ENCODE measurements around the gene NASP.

NASP gene

GRCh38 chr1:45574105-45574626 lies 9.7 kb upstream of the NASP start:
- no peaks in the 10 kb centered on the region for H3K9me3 ChIP-seq (ENCODE audit: control insufficient read depth, low read length)
- H3K9ac ChIP-seq, result no peak overlapping the region
- no peaks in the 10 kb centered on the region for H3K79me2 ChIP-seq
- H2AFZ ChIP-seq, result no peak overlapping the region
- no peak overlapping the region for H3K4me2 ChIP-seq (ENCODE audit: low read length)
- no peaks in the 10 kb centered on the region for H3K27me3 ChIP-seq (ENCODE audit: control insufficient read depth, insufficient read depth, low read length)
- TF ChIP-seq CTCF (IDR thresholded peaks at IDR 0.05), result no peak
- no peaks in the 10 kb centered on the region for H3K4me1 ChIP-seq
- H3K4me3 ChIP-seq (ENCODE audit: low read depth, low read length), result no peak overlapping the region
- H3K36me3 ChIP-seq (ENCODE audit: control insufficient read depth, insufficient read depth, low read length), result no peaks in the 10 kb centered on the region
- H3K27ac ChIP-seq, result no peak overlapping the region

- Histone ChIP-seq H3K27ac (peak overlapping the region; percentile 94), H3K27me3 (ENCODE audit: control insufficient read depth, insufficient read depth, low read length) (no peaks in the 10 kb centered on the region), H3K9me3 (ENCODE audit: control insufficient read depth, low read length) (no peaks in the 10 kb centered on the region), H3K4me3 (ENCODE audit: low read depth, low read length) (peak overlapping the region; percentile 79), H3K4me1 (peaks cover 5% of the 10 kb centered on the region), H2AFZ (peak overlapping the region; percentile 95), H3K9ac (no peak overlapping the region), H3K36me3 (ENCODE audit: control insufficient read depth, insufficient read depth, low read length) (no peaks in the 10 kb centered on the region), H3K79me2 (peaks cover 15% of the 10 kb centered on the region), H3K4me2 (ENCODE audit: low read length) (peak overlapping the region; percentile 81)
- no peak for TF ChIP-seq CTCF (IDR thresholded peaks at IDR 0.05)
Observed at GRCh38 chr1:45583264-45583665, 576 bp upstream of the NASP start.

GRCh38 chr1:45584351-45585109 lies 689 bp downstream of the NASP start:
- Histone ChIP-seq H3K27me3 (ENCODE audit: control insufficient read depth, insufficient read depth, low read length) (no peaks in the 10 kb centered on the region), H3K36me3 (ENCODE audit: control insufficient read depth, insufficient read depth, low read length) (no peaks in the 10 kb centered on the region), H3K27ac (peak overlapping the region; percentile 94), H3K4me2 (ENCODE audit: low read length) (peak overlapping the region; percentile 81), H3K4me3 (ENCODE audit: low read depth, low read length) (peak overlapping the region; percentile 79), H3K9ac (no peak overlapping the region), H2AFZ (peak overlapping the region; percentile 95), H3K9me3 (ENCODE audit: control insufficient read depth, low read length) (no peaks in the 10 kb centered on the region), H3K79me2 (peaks cover 22% of the 10 kb centered on the region), H3K4me1 (peaks cover 5% of the 10 kb centered on the region)
- no peak for TF ChIP-seq CTCF (IDR thresholded peaks at IDR 0.05)

- H3K4me2 ChIP-seq (ENCODE audit: low read length), result peak overlapping the region; percentile 81
- peak overlapping the region; percentile 94 for H3K27ac ChIP-seq
- no peak overlapping the region for H3K9ac ChIP-seq
- TF ChIP-seq CTCF (IDR thresholded peaks at IDR 0.05), result no peak
- peaks cover 22% of the 10 kb centered on the region for H3K79me2 ChIP-seq
- H2AFZ ChIP-seq, result no peak overlapping the region
- no peaks in the 10 kb centered on the region for H3K27me3 ChIP-seq (ENCODE audit: control insufficient read depth, insufficient read depth, low read length)
- peaks cover 5% of the 10 kb centered on the region for H3K4me1 ChIP-seq
- no peaks in the 10 kb centered on the region for H3K36me3 ChIP-seq (ENCODE audit: control insufficient read depth, insufficient read depth, low read length)
- peak overlapping the region; percentile 79 for H3K4me3 ChIP-seq (ENCODE audit: low read depth, low read length)
- no peaks in the 10 kb centered on the region for H3K9me3 ChIP-seq (ENCODE audit: control insufficient read depth, low read length)
Observed at GRCh38 chr1:45585110-45585426, 1.2 kb downstream of the NASP start.
